IMR-90 (cell line): ENCODE data around the gene PRDM15.

Experiments used
- CEBPB ChIP-seq: IDR thresholded peaks from 2 replicates; pipeline ENCODE4 v1.6.1; 2012; ENCODE audit warnings: low read depth, low read length, improper control_type of control experiment
- MAFK ChIP-seq: IDR thresholded peaks from 2 replicates; pipeline ENCODE4 v1.6.1; 2012; ENCODE audit warnings: low read depth, low read length, improper control_type of control experiment
- POLR2A ChIP-seq: IDR thresholded peaks from 2 replicates; pipeline ENCODE4 v1.6.1; 2012; ENCODE audit warnings: mild to moderate bottlenecking, low read depth, low read length
- RAD21 ChIP-seq: IDR thresholded peaks from 2 replicates; pipeline ENCODE4 v1.6.1; 2012; ENCODE audit warnings: low read length, improper control_type of control experiment
- RCOR1 ChIP-seq: IDR thresholded peaks from 2 replicates; pipeline ENCODE4 v1.6.1; 2012; ENCODE audit warnings: mild to moderate bottlenecking, low read length, improper control_type of control experiment; ENCODE audit not compliant: insufficient replicate concordance
- TF ChIP-seq, protein P1 (sequence below): conservative IDR thresholded peaks from 2 replicates; pipeline ENCODE4 v1.5.1; 2012; ENCODE audit warnings: mild to moderate bottlenecking, low read depth, low read length, improper control_type of control experiment

DNA sequence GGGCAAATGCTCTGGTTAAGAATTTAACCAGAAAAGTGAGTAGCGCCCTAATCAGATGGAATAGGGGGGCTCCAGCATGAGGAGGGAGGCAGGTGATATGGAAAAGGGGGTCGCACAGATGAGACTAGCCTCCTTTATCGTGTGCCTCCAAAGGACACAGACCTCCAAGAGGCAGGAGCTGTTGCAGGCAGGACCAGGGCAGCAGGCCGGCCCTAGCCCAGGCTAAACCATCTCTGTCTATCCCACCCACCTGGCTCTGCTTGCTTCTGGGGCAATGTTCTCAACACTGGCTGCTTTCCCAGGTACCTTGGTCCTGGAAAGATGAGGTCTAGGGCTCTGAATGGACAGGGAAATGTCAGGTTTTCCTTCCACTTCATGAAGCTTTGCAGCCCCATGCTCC is 38.4 kb upstream of the PRDM15 start:
- TF ChIP-seq, protein P1, sequence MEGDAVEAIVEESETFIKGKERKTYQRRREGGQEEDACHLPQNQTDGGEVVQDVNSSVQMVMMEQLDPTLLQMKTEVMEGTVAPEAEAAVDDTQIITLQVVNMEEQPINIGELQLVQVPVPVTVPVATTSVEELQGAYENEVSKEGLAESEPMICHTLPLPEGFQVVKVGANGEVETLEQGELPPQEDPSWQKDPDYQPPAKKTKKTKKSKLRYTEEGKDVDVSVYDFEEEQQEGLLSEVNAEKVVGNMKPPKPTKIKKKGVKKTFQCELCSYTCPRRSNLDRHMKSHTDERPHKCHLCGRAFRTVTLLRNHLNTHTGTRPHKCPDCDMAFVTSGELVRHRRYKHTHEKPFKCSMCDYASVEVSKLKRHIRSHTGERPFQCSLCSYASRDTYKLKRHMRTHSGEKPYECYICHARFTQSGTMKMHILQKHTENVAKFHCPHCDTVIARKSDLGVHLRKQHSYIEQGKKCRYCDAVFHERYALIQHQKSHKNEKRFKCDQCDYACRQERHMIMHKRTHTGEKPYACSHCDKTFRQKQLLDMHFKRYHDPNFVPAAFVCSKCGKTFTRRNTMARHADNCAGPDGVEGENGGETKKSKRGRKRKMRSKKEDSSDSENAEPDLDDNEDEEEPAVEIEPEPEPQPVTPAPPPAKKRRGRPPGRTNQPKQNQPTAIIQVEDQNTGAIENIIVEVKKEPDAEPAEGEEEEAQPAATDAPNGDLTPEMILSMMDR, result no peak
- TF ChIP-seq POLR2A, result no peak
- no peak for TF ChIP-seq CEBPB
- no peak for TF ChIP-seq MAFK
- no peak for TF ChIP-seq RCOR1
- no peak for TF ChIP-seq RAD21
